ENCODE data around the gene CDKL1.
A peak's percentile ranks its signal among the peaks of the same experiment; 100 is the strongest.
"Not testable (repeated sequence)": the region's sequence is repeated elsewhere in the genome, so short reads cannot be mapped to it uniquely, and the experiment has no call there.

The CDKL1 gene

GRCh38 chr14:50388256-50388931, 8.3 kb downstream of the CDKL1 start:
- DNase-seq (ENCODE audit: low read depth in 2 of 3, low spot score in 2 of 3), result no peak

DNA sequence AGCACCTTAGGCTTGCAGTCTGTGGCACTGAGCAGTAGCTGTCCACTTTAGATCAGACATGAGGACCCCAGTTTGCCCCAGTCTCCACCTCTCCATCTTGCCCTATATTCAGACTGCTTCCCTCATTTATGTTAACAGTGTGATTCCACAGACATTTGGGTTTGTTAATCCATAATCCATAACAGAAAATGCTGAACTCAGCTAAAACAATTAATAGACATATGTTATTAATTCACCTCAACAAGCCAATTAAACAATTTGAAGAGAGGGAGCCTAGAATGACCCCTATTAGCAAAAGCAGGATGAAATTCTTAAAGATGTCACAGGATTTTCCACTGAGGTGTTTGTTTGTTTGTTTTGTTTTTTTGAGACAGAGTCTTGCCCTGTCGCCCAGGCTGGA, 9.1 kb downstream of the CDKL1 start:
- no peak for DNase-seq (ENCODE audit: low read depth in 2 of 3, low spot score in 2 of 3)

DNA sequence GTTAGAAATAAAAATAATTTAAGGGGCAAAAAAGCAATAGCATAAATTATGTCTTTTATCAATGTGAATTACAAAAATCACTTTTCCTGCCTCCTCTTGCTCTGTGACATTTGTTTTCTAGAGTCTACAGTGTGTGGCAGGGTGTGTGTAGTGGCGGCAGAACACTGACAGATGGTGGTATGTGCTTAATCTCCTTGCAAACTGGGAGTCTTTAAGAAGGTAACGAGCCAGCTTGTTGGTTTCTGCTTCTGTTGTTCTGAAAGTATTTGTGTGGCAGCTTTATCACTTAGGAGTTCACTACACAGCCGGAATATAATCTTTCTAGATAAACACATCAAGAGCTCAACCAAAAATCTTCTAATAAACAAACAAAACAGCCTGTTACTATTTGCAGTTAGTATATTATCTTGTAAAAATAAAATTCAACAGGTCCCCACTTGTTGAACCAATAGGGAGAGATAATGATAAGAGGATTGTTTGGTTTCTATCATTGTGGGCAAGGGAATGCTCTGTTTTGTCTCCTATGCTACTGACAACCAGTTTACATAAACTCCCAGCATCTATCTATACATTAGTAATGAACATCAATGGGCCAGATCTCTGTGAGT, 13.0 kb downstream of the CDKL1 start:
- no peak for DNase-seq (ENCODE audit: low read depth in 2 of 3, low spot score in 2 of 3)

GRCh38 chr14:50381823-50382287, 14.8 kb downstream of the CDKL1 start:
- no peak for DNase-seq (ENCODE audit: low read depth in 2 of 3, low spot score in 2 of 3)

GRCh38 chr14:50381008-50381407, 15.7 kb downstream of the CDKL1 start:
- no peak for DNase-seq (ENCODE audit: low read depth in 2 of 3, low spot score in 2 of 3)

DNA sequence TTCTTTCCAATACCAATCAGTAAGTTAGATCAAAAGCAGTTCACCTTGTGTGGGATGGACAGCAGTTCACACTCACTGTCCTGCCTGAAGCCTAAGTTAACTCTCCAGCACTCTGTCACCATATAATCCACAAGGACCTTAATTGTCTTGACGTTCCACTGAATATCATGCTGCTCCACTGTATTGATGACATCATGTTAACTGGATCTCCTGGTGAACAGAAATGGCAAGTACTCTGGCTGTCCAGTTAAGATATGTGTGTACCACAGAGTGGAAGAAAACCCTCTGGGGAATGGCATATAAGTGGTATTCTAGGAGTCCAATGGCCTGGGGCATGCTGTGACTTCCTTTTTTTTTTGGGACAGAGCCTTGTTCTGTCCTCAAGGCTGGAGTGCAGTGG, 16.2 kb downstream of the CDKL1 start:
- DNase-seq (ENCODE audit: low read depth in 2 of 3, low spot score in 2 of 3), result no peak

DNA sequence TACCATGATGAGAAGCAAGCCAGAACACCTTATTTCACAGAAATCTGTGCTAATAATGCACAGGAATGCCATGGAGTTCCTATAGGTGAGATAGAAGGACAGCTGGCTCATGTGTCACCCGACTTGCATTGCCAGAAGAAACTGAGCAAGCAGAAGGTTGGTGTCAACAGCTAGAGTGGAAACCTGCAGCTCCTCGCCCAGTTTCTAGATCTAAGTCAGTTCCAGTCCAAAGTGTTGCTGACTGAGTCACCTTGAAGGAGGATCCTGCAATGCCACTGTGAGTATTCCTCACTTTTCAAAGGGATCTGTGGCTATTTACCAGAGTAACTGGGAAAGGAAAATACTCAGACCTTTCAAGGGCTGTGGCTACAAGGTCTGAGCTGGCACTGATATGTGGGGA, 17.1 kb downstream of the CDKL1 start:
- no peak for DNase-seq (ENCODE audit: low read depth in 2 of 3, low spot score in 2 of 3)

DNA sequence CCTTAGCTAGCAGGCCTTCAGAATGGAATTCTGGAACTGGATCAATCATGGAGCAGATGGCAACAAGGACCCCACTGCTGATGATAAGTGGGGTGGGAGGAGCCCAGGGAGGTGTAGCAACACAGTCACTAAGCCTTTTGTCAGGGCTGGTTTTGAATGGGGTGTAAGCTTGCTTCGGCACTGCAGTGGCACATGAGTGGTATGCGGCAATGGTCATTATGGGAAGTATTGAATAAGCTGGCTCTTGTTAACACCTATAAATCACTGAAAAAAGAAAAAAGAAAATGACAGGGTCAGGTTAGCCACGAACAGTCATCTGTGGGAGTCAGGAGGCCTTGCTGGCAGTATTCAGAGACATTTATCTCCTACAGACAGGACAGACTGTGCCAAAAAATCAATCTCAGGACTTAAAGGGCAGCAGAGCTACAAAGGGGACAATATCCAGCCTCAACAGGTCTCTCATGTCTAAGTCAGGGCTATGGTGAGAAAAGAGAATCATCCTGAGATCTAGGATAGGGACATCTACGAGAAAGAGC, 19.1 kb downstream of the CDKL1 start:
- no peak for DNase-seq (ENCODE audit: low read depth in 2 of 3, low spot score in 2 of 3)

GRCh38 chr14:50375760-50376159, 20.9 kb downstream of the CDKL1 start:
- DNase-seq (ENCODE audit: low read depth in 2 of 3, low spot score in 2 of 3), result no peak

GRCh38 chr14:50373959-50374358, 22.7 kb downstream of the CDKL1 start:
- no peak for DNase-seq (ENCODE audit: low read depth in 2 of 3, low spot score in 2 of 3)

DNA sequence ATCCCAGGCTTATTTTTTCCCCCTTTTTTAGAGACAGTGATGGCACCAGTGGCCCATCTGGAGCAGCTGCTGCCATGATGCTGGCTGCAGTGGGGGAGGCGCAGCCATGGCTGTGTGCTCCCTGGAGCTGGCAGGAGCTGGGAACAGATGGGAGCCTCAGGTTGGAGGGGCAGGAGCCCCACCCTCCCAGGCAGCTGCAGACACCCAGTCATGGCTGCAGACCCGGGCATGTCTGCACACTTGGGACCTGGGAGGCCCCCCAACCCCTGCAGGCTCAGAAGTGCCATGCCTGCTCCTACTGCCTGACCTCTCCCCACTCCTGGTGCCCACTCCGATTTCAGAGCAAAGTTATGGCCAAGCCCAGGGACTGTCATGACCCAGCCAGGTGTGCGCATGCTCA, 25.1 kb downstream of the CDKL1 start:
- DNase-seq (ENCODE audit: low read depth in 2 of 3, low spot score in 2 of 3), result no peak

DNA sequence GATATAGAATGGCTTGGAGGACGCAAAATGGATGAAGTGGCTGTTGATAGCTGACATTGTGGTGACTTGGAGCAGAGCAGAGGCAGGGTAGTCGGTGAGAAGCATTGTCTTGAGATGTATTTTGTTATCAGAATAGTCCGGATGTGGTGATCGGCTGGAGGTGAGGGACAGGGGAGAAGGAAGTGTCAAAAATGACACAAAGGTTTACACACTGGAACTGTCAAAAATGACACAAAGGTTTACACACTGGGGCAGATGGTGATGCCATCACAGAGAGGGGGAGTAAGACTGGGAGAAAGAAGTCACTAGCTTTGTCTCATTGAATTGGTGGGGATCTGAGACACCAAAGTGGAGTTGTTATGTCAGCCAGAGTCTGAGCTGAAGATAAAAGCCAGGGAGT, 30.1 kb downstream of the CDKL1 start:
- DNase-seq (ENCODE audit: low read depth in 2 of 3, low spot score in 2 of 3), result no peak

DNA sequence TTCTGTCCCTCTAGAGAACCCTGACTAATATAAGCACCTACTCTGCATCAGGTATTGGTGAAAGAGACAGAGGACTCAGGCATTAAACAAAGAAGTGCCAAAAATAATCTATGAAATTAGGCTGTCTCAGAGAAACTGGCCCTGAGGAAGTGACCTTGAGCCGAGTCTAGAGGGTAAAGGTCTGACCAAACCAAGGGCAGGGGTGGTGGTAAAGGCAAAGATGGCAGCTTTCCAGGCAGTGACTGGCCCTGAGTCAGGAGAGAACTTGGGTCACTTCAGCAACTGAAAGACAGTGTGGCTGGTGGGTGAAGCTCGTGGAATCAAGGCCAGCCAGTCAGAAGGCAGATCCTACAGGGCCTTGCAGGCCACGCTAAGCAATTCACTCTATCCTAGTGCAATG, 30.6 kb downstream of the CDKL1 start:
- no peak for DNase-seq (ENCODE audit: low read depth in 2 of 3, low spot score in 2 of 3)

DNA sequence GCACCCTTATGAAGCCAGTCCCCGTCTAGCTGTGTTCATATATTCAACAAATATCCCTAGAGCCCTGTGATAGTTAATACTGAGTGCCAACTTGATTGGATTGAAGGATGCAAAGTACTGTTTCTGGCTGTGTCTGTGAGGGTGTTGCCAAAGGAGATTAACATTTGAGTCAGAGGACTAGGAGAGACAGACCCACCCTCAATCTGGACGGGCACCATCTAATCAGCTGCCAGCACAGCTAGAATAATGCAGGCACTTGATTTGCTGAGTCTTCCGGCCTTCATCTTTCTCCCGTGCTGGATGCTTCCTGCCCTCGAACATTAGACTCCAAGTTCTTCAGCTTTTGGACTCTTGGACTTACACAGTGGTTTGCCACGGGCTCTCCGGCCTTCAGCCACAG, 31.1 kb downstream of the CDKL1 start:
- not testable (repeated sequence) for DNase-seq (ENCODE audit: low read depth in 2 of 3, low spot score in 2 of 3)

DNA sequence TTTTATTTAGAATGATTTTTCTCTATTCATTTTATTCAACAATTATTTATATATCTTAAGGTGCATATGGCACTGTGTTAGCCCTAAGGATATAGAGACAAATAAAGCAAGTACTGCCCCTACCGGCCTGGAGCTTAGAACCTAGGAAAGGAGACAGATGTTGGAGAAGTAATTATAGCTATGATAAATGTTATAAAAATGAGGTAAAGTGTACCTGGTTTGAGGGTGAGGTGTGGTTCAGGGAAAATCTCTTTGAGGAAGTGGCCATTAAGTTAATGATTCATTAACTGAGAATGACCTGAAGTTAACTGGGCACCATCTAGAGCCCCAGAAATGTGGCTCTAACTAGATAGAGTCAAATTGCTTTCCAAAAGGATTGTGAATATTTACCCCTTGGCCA, 31.9 kb downstream of the CDKL1 start:
- DNase-seq (ENCODE audit: low read depth in 2 of 3, low spot score in 2 of 3), result no peak

DNA sequence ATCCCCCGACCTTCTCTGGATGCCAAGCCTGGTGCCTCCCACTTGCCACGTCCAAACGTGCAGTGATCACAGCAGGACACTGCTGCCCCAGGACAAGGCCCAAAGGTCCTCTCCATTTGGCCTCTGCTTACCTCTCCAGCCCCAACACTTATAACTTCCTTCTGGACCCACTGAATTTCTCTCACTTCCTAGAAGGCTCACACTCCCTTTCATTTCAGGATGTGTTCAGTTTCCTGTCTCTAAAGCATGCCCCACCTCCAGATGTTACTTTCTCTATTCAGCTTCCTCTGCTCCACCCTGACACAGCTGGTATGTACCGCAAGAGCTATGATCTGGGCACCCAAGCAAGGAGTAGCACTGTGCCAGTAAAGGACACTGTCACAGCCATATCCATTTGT, 33.0 kb downstream of the CDKL1 start:
- peak in 1 of 3 experiments; percentile 6 for DNase-seq (ENCODE audit: low read depth in 2 of 3, low spot score in 2 of 3)

GRCh38 chr14:50362764-50363713, 33.6 kb downstream of the CDKL1 start:
- DNase-seq (ENCODE audit: low read depth in 2 of 3, low spot score in 2 of 3), result peak in 1 of 3 experiments; percentile 15

DNA sequence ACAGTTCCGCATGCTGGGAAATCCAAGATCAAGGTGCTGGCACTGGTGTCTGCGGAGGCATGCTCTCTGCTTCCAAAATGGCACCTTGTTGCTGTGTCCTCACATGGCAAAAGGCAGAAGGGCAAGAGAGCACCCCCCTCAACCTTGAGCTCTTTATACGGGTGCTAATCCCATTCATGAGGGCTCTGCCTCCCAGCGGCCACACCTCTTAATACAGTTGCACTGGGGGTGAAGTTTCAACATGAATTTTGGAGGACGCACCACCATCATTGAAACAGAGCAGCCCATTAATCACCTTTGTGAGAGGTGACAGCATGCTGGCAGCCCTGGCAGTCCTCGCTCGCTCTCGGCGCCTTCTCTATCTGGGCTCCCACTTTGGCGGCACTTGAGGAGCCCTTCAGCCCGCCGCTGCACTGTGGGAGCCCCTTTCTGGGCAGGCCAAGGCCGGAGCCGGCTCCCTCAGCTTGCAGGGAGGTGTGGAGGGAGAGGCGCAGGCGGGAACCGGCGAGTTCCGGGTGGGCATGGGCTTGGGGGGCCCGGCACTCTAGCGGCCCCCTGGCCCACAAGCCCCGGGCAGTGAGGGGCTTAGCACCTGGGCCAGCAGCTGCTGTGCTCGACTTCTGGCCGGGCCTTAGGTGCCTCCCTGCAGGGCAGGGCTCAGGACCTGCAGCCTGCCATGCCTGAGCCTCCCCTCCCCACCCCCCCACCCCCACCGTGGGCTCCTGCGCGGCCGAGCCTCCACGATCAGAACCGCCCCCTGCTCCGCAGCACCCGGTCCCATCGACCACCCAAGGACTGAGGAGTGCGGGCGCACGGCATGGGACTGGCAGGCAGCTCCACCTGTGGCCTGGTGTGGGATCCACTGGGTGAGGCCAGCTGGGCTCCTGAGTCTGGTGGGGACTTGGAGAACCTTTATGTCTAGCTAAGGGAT, 34.9 kb downstream of the CDKL1 start:
- not testable (repeated sequence) for DNase-seq (ENCODE audit: low read depth in 2 of 3, low spot score in 2 of 3)

- DNase-seq (ENCODE audit: low read depth in 2 of 3, low spot score in 2 of 3), result no peak
These were observed 35.8 kb downstream of the CDKL1 start for GRCh38 chr14:50360851-50361250.

DNA sequence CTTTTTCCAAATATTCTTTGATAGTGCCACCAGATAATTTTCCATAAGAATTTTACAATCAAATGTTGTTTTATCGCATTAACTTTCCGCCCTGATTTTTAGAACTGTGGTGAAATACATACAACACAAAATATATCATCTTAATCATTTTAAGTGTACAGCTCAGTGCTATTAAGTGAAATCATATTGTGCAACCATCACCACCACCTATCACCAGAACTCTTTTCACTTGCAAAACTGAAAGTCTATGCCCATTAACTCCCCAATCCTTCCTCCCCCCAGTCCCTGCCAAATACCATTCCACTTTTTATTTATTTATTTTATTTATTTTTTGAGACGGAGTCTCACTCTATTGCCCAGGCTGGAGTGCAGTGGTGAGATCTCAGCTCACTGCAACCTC, 36.6 kb downstream of the CDKL1 start:
- DNase-seq (ENCODE audit: low read depth in 2 of 3, low spot score in 2 of 3), result no peak

- no peak for DNase-seq (ENCODE audit: low read depth in 2 of 3, low spot score in 2 of 3)
These were observed 37.0 kb downstream of the CDKL1 start for GRCh38 chr14:50359631-50360030.

Data from activated CD8-positive, alpha-beta memory T cell treated with anti-CD3 and anti-CD28 coated beads for 48 hours (primary cell).